Heart left ventricle (tissue), 13 donors: ENCODE measurements around the gene SSBP3.

Source experiments
- POLR2A ChIP-seq, 2 donors: fragments of 450-650 bp; IDR thresholded peaks; one replicate each; pipeline ENCODE4 v1.6.1; 2017; ENCODE audit warnings: antibody characterized with exemption in 2 of 2, mild to moderate bottlenecking in 2 of 2, moderate library complexity in 2 of 2
- TF ChIP-seq, protein P1 (sequence below), 12 donors: fragments of 200-600 bp; sonication (generic) in 4 of 12; IDR thresholded peaks; one replicate each; pipeline versions ENCODE4 v1.5.0 to v1.8.0; 2018 to 2022; ENCODE audit warnings: antibody characterized with exemption in 12 of 12, mild to moderate bottlenecking in 5 of 12
- donor health status: ischemic (EF 13 %, LVEDD 7.1; RV severe dilation, severe dysfunction).
- donor health status: DM: no; HTN: yes; CAD: no.
- donor health status: DM: no; HTN: no; CAD: no.
- donor health status: ischemic (EF 25% LVEDD 6.9; RV normal size, moderate dysfunction).
- donor health status: ischemic (EF 25% LVEDD 5.7; RV mildly dilated, moderate dysfunction).
- donor health status: ischemic (EF 35%, LVEDD 5.7; RV mildly dilated, moderate dysfunction).
- donor health status: nonischemic (EF 11% LVEDD 7.7; RV severe dilation, severe dysfunction).
- donor health status: DM: yes; HTN: yes; CAD: no.
- donor health status: PGD.
- donor health status: ischemic (EF 29% LVEDD 5.4; RV normal size, mild dysfunction).
- donor health status: nonischemic (EF 23%, LVEDD 6.1; RV moderate dilation, normal function).

- TF ChIP-seq POLR2A (IDR thresholded peaks at IDR 0.05) = no peak
- TF ChIP-seq, protein P1, sequence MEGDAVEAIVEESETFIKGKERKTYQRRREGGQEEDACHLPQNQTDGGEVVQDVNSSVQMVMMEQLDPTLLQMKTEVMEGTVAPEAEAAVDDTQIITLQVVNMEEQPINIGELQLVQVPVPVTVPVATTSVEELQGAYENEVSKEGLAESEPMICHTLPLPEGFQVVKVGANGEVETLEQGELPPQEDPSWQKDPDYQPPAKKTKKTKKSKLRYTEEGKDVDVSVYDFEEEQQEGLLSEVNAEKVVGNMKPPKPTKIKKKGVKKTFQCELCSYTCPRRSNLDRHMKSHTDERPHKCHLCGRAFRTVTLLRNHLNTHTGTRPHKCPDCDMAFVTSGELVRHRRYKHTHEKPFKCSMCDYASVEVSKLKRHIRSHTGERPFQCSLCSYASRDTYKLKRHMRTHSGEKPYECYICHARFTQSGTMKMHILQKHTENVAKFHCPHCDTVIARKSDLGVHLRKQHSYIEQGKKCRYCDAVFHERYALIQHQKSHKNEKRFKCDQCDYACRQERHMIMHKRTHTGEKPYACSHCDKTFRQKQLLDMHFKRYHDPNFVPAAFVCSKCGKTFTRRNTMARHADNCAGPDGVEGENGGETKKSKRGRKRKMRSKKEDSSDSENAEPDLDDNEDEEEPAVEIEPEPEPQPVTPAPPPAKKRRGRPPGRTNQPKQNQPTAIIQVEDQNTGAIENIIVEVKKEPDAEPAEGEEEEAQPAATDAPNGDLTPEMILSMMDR (IDR thresholded peaks at IDR 0.05) = no peak
Measured at GRCh38 chr1:54352755-54353154, 53.4 kb downstream of the SSBP3 start.
